Neural crest cell (in vitro differentiated cells): ENCODE results near the gene ELP4. TPM values are rescaled to one million over a fixed set of nuclear protein-coding genes. Genes with fewer than 3 reads are reported as not detected.

Source experiments
- DNase-seq: peaks from one replicate; pipeline ENCODE4 v3.0.0; 2021; ENCODE audit warnings: low read depth, mixed read lengths, low spot score
- H3K27ac Mint-ChIP-seq: one replicate; pipeline ENCODE4 v1.8.0; 2021; ENCODE audit warnings: mild to moderate bottlenecking, mixed read lengths; ENCODE audit not compliant: unreplicated experiment
- H3K27me3 Mint-ChIP-seq: 2 replicates; pipeline ENCODE4 v1.8.0; 2021; ENCODE audit warnings: low read depth, mild to moderate bottlenecking, mixed read lengths
- H3K36me3 Mint-ChIP-seq: 2 replicates; pipeline ENCODE4 v1.8.0; 2021; ENCODE audit warnings: low read depth, mild to moderate bottlenecking, mixed read lengths
- H3K4me1 Mint-ChIP-seq: 2 replicates; pipeline ENCODE4 v1.8.0; 2021; ENCODE audit warnings: mixed read lengths
- H3K4me3 Mint-ChIP-seq: one replicate; pipeline ENCODE4 v1.8.0; 2021; ENCODE audit warnings: mild to moderate bottlenecking, mixed read lengths
- H3K9me3 Mint-ChIP-seq: 2 replicates; pipeline ENCODE4 v1.8.0; 2021; ENCODE audit warnings: mixed read lengths
- total RNA-seq: library from RNA; stranded (reverse); gene quantifications from 2 replicates; pipeline ENCODE4 v1.2.1, GENCODE V29; 2021
- TF ChIP-seq, protein P1 (sequence below): fragments of 200-600 bp; sonication (generic); conservative IDR thresholded peaks from 2 replicates; pipeline ENCODE4 v1.5.0; 2021; ENCODE audit warnings: antibody characterized with exemption, mild to moderate bottlenecking

The ELP4 gene
- total RNA-seq, 1 donor from 2014 or later: 19.9 TPM

DNA sequence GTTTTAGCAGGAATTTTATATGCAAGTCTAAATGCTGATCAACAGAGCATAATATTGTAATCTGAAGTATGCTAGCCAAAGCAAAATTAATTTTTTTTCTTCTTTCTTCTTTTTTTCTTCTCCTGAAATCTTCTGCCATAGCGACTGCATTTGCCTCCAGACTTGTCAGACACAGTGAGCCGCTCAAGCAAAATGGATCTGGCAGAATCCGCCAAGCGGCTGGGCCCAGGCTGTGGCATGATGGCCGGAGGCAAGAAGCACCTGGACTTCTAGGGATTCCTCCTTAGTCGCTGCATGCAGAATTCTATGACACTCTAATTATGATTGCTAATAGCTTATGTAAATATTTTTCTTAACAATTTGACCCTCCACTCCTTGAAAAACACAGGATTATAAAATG is 273.7 kb downstream of the ELP4 start:
- peaks cover 5% of the 10 kb centered on the region for H3K36me3 Mint-ChIP-seq
- no peak overlapping the region for H3K4me3 Mint-ChIP-seq
- H3K4me1 Mint-ChIP-seq: peaks cover 28% of the 10 kb centered on the region
- no peaks in the 10 kb centered on the region for H3K27me3 Mint-ChIP-seq
- no peak for DNase-seq
- H3K9me3 Mint-ChIP-seq: no peaks in the 10 kb centered on the region
- TF ChIP-seq, protein P1, sequence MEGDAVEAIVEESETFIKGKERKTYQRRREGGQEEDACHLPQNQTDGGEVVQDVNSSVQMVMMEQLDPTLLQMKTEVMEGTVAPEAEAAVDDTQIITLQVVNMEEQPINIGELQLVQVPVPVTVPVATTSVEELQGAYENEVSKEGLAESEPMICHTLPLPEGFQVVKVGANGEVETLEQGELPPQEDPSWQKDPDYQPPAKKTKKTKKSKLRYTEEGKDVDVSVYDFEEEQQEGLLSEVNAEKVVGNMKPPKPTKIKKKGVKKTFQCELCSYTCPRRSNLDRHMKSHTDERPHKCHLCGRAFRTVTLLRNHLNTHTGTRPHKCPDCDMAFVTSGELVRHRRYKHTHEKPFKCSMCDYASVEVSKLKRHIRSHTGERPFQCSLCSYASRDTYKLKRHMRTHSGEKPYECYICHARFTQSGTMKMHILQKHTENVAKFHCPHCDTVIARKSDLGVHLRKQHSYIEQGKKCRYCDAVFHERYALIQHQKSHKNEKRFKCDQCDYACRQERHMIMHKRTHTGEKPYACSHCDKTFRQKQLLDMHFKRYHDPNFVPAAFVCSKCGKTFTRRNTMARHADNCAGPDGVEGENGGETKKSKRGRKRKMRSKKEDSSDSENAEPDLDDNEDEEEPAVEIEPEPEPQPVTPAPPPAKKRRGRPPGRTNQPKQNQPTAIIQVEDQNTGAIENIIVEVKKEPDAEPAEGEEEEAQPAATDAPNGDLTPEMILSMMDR: no peak
- H3K27ac Mint-ChIP-seq: no peak overlapping the region

DNA sequence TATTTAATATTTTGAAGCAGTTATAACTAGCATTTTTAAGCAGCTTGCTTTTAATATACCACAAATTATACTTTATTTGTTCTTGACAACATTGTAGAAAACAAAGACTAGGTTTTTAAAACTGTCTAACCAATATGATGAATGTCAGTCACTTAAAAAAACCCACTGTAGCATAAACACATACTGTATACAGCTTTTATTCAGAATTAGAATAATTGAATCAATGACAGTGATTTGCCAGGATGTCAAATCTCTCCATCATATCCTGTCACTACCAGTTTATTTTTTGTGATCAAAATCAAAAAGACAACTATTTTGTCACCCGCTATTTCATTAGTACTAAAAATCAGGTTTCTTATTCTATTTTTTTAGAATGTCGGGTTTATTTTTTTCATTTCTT is 275.0 kb downstream of the ELP4 start:
- DNase-seq: no peak
- Mint-ChIP-seq H3K27ac (no peak overlapping the region), H3K9me3 (no peaks in the 10 kb centered on the region), H3K27me3 (no peaks in the 10 kb centered on the region), H3K36me3 (peaks cover 8% of the 10 kb centered on the region), H3K4me1 (peaks cover 34% of the 10 kb centered on the region), H3K4me3 (no peak overlapping the region)
- TF ChIP-seq, protein P1: no peak

DNA sequence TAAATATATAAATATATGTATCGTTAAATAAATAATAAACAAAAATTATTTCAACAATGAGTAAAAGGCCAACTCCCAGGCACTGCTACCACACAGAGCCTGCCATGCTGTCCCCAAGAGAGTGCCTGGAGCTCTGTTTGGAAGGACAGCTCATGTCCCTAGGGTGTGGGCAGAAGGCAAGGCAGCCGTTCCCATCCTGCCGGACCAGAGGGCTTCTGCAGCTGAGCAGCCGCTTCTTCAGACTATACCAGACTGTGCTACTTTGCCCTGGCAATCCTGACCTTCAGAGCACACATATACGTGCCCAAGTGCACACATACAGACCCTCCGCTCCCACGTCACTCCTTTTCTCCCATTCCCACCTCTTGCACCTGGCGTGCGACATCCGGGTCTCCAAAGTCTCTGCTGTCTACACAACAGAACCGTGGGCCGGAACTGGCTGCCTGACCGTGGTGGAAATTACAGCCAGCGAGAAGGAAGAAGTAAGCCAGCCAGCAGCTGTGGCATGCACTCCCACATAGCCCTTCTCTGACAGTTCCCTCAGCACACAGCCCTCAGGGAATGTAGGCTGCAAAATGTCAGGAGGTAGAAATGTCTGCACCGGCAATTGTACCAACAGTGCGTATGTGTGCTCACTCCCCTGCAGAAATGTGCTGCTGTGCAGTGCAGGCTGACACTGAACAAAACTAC is 277.6 kb downstream of the ELP4 start:
- Mint-ChIP-seq H3K36me3 (peaks cover 9% of the 10 kb centered on the region), H3K27ac (peak overlapping the region; percentile 91), H3K4me3 (peak overlapping the region; percentile 35), H3K4me1 (peaks cover 34% of the 10 kb centered on the region), H3K9me3 (no peaks in the 10 kb centered on the region), H3K27me3 (no peaks in the 10 kb centered on the region)
- DNase-seq: no peak
- TF ChIP-seq, protein P1: no peak

DNA sequence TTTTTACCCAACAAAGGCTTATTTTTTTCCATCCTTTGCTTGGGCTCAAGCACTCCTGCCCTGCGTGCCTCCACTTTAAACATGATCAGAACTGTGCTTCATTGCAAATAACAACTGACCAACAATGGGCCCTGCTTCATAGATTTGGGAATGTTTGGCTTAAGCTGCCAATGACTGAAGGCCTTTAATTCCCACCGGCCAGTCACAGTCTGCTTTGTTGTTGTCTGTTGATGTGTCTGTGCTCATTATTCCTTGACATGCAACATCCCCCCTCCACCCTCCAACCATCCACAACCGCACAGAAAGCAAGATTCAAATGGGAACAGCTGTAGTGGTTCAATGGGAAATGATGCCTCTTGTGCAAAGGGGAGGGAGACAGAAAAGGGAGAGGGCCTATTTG is 278.5 kb downstream of the ELP4 start:
- H3K27me3 Mint-ChIP-seq: peaks cover 7% of the 10 kb centered on the region
- H3K36me3 Mint-ChIP-seq: peaks cover 12% of the 10 kb centered on the region
- H3K27ac Mint-ChIP-seq: no peak overlapping the region
- H3K4me1 Mint-ChIP-seq: peaks cover 34% of the 10 kb centered on the region
- H3K4me3 Mint-ChIP-seq: peak overlapping the region; percentile 49
- H3K9me3 Mint-ChIP-seq: no peaks in the 10 kb centered on the region
- DNase-seq: no peak
- TF ChIP-seq, protein P1: no peak

DNA sequence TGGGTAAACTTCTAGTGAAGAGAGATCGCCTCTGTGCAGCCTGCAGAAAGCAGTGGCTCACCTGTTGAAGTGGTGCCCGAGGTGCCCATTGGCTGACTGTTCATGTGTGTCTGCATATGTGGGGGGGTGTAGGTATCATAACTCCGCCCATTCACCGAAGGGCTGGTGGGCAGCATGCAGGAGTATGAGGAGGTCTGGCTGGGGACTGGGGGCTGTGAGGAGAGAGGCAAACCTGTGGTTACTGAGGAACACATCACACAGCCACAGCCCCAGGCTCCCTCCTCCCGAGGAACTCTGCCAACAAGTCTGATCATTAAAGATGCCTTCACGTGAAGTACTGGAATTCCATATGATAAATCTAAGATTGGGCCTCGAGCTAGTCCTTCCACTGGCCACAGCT is 281.1 kb downstream of the ELP4 start:
- H3K4me1 Mint-ChIP-seq: peaks cover 56% of the 10 kb centered on the region
- DNase-seq: no peak
- TF ChIP-seq, protein P1: no peak
- no peak overlapping the region for H3K27ac Mint-ChIP-seq
- peaks cover 23% of the 10 kb centered on the region for H3K36me3 Mint-ChIP-seq
- peaks cover 28% of the 10 kb centered on the region for H3K27me3 Mint-ChIP-seq
- no peaks in the 10 kb centered on the region for H3K9me3 Mint-ChIP-seq
- H3K4me3 Mint-ChIP-seq: no peak overlapping the region
